Central memory CD8-positive, alpha-beta T cell (primary cell): ENCODE measurements around the gene NFIC.
"Not testable (repeated sequence)": the region's sequence is repeated elsewhere in the genome, so short reads cannot be mapped to it uniquely, and the experiment has no call there.

Source experiments
- ATAC-seq: fragments of 150-1000 bp; cut with Tn5 transposase; replicated peaks from 2 replicates; pipeline ENCODE4 v1.10.0; 2022; ENCODE audit warnings: mild to moderate bottlenecking, moderate FRiP score, moderate number of reproducible peaks; ENCODE audit not compliant: poor library complexity, severe bottlenecking; ENCODE audit errors: extremely low read depth
- DNase-seq, 2 donors: peaks; one replicate each; pipeline ENCODE4 v3.0.0; 2021; ENCODE audit warnings: low spot score in 2 of 2
- H3K27ac Mint-ChIP-seq: one replicate; pipeline ENCODE4 v1.8.0; 2022; ENCODE audit warnings: low read depth, mild to moderate bottlenecking, moderate library complexity, mixed read lengths
- H3K27me3 Mint-ChIP-seq: one replicate; pipeline ENCODE4 v1.8.0; 2022; ENCODE audit warnings: mixed read lengths
- H3K36me3 Mint-ChIP-seq: one replicate; pipeline ENCODE4 v1.8.0; 2022; ENCODE audit warnings: mild to moderate bottlenecking, moderate library complexity, mixed read lengths; ENCODE audit not compliant: insufficient read depth
- H3K4me1 Mint-ChIP-seq: one replicate; pipeline ENCODE4 v1.8.0; 2022; ENCODE audit warnings: mixed read lengths
- H3K4me3 Mint-ChIP-seq: one replicate; pipeline ENCODE4 v1.8.0; 2022; ENCODE audit warnings: mild to moderate bottlenecking, moderate library complexity, mixed read lengths
- H3K9me3 Mint-ChIP-seq: one replicate; pipeline ENCODE4 v1.8.0; 2022; ENCODE audit warnings: mixed read lengths

NFIC gene

DNA sequence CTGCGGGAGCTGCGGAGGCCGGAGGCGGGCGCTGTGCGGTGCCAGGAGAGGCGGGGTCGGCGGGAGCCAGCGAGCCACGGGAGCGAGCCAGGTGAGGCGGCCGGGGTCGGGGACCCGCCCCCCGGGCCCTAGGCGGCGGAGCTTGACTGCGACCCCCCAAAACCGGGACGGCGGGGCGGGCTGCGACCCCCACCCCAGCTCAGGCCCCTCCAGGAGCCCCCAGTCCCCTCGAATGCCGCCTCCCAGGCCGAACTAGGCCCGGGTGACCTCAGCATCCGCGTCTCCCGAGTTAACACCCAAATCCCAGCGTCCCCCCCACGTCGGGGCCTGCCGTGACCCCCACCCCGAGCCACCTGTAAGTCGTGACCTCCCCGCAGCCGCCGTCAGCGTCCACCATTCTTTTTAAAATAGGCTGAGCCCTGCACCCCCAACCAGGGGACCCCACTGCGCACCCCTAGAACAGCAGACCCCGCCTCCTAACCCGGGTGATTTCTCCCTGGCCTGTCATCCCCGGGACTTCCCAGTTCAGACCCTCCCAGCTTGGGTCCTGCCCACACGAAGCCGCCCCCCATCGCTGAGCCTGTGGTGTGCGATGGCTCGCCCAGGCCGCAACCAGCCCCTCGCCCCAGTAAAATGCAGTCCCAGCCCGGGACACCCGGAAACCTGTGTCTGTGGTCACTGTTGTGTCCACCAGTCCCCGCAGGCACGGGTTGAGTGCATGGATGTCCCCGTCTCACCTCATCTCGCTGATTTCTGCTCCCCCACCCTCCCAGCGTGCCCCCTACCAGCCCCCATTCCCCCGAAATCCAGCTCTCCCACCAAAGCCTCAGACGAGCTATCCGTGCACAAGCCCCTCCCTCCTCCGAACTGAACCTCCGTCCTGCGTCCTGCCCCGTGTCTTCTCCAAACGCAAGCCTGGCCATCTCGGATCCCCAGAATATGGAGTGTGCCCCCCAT, 140.3 kb downstream of the NFIC start:
- no peak for DNase-seq
- peaks cover 48% of the 10 kb centered on the region for H3K4me1 Mint-ChIP-seq
- no peaks in the 10 kb centered on the region for H3K9me3 Mint-ChIP-seq
- peak overlapping the region; percentile 98 for H3K27ac Mint-ChIP-seq
- H3K4me3 Mint-ChIP-seq, result peak overlapping the region; percentile 92
- H3K27me3 Mint-ChIP-seq, result no peaks in the 10 kb centered on the region
- no peak for ATAC-seq
- peaks cover 23% of the 10 kb centered on the region for H3K36me3 Mint-ChIP-seq

DNA sequence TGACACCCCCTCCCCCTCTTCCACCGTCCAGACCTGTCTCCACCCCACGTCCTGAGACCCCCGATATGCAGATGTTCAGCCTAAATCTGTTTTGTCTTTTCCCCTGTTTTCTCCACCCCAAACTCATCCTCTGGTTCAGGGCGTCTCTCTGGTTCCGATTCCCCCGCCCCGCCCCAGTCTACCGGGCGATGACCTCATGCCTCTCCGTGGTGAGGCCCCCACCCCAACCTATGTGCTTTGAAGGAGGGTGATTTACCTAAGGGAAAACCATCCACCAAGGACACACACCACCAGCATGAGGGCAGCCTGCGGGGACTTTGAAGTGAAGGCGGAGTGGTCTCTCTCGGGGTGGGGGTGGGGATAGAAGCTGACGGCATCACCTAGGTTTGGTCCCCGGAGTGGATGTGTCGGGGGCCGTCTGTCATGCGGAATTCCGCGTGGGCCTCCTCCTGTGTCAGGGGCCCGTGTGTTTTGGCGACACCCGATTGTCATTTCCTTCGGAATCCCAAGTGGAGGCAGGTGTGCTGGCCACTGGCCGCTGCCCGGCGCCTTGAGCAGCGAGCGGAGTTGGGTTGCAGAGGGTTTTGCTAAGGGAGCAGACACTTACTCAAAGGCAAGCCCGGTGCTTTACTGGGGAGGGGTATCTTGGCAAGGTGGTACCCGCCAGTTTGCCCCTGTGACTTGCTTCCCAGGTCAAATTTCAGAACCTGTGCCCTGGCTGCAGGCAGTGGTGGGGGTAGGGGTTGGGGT, 141.2 kb downstream of the NFIC start:
- no peak for ATAC-seq

DNA sequence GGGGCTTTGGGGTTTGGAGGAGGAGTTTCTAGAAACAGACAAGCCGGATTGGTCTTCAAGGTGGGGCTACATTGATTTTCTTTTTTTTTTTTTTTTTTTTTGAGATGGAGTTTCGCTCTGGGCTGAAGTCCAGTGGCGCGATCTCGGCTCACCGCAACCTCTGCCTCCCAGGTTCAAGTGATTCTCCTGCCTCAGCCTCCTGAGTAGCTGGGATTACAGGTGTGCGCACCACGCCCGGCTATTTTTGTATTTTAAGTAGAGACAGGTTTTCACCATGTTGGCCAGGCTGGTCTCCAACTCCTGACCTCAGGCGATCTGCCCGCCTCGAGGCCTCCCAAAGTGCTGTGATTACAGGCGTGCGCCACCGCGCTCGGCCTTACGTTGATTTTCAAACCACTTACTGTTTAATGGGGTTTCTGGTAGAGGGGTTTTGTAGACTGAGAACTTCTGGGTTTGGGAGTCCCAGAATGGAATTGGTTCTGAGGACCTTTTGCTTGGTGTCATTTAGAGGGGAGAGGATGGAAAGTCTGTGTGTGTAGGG, 141.8 kb downstream of the NFIC start:
- H3K27me3 Mint-ChIP-seq, ATAC-seq, H3K9me3 Mint-ChIP-seq, DNase-seq: not testable (repeated sequence)
- Mint-ChIP-seq H3K4me3 (peak overlapping the region; percentile 62), H3K36me3 (peaks cover 23% of the 10 kb centered on the region), H3K27ac (peak overlapping the region; percentile 35), H3K4me1 (peaks cover 57% of the 10 kb centered on the region)

More for the DNA sequence above, 141.2 kb downstream of the NFIC start:
- Mint-ChIP-seq H3K27ac (peak overlapping the region; percentile 98), H3K9me3 (no peaks in the 10 kb centered on the region), H3K27me3 (no peaks in the 10 kb centered on the region), H3K4me3 (peak overlapping the region; percentile 92), H3K4me1 (peaks cover 57% of the 10 kb centered on the region), H3K36me3 (peaks cover 23% of the 10 kb centered on the region)
- DNase-seq, result no peak

DNA sequence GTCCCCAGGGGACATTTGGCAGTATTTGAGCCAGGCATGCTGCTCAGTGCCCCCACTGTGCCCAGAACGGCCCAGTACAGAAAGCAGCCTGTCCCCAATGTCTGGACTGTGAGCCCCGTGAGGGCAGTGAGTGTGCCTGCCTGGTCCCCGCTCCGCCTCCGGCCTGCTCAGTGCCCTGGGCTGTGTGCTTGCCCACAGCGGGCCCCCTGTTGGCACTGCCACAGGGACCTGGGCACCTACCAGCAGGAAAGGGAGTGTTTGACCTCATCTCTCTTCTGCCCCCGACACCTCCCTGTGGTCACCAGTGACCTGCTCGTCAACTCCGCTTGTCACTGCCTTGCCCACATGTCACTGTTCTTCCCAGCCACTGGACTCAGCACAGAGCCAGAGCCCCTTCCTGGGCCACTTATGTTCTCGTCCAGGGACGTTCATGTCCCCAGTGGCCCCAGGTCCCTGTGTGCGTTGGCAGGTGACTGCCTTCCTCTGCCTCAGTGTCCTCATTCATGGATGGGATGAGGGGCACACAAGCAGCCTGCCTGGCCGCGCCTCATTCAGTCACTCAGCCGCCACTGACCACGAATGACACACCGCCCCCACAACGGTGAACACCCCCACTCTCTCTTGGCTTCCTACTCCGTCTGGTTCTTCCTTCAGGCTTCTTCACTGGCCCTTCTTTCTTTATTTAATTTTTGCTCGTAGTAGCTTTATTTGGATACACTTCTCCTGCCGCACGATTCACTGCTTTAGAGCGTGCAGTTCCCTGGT, 142.6 kb downstream of the NFIC start:
- no peaks in the 10 kb centered on the region for H3K27me3 Mint-ChIP-seq
- DNase-seq (no peak), ATAC-seq (no peak)
- H3K36me3 Mint-ChIP-seq, result peaks cover 21% of the 10 kb centered on the region
- H3K9me3 Mint-ChIP-seq, result no peaks in the 10 kb centered on the region
- H3K4me3 Mint-ChIP-seq, result peak overlapping the region; percentile 62
- H3K4me1 Mint-ChIP-seq, result peaks cover 63% of the 10 kb centered on the region
- peak overlapping the region; percentile 35 for H3K27ac Mint-ChIP-seq

GRCh38 chr19:3509566-3509989, 143.2 kb downstream of the NFIC start:
- H3K4me3 Mint-ChIP-seq, result peak overlapping the region; percentile 62
- no peak for DNase-seq

GRCh38 chr19:3510727-3511126, 144.3 kb downstream of the NFIC start:
- Mint-ChIP-seq H3K4me1 (peaks cover 64% of the 10 kb centered on the region), H3K36me3 (peaks cover 17% of the 10 kb centered on the region), H3K27ac (no peak overlapping the region), H3K27me3 (no peaks in the 10 kb centered on the region), H3K9me3 (no peaks in the 10 kb centered on the region), H3K4me3 (peak overlapping the region; percentile 62)
- ATAC-seq (no peak), DNase-seq (no peak)

More at GRCh38 chr19:3509566-3509989, 143.2 kb downstream of the NFIC start:
- Mint-ChIP-seq H3K4me1 (peaks cover 68% of the 10 kb centered on the region), H3K9me3 (no peaks in the 10 kb centered on the region), H3K36me3 (peaks cover 21% of the 10 kb centered on the region), H3K27ac (peak overlapping the region; percentile 20), H3K27me3 (no peaks in the 10 kb centered on the region)
- no peak for ATAC-seq

DNA sequence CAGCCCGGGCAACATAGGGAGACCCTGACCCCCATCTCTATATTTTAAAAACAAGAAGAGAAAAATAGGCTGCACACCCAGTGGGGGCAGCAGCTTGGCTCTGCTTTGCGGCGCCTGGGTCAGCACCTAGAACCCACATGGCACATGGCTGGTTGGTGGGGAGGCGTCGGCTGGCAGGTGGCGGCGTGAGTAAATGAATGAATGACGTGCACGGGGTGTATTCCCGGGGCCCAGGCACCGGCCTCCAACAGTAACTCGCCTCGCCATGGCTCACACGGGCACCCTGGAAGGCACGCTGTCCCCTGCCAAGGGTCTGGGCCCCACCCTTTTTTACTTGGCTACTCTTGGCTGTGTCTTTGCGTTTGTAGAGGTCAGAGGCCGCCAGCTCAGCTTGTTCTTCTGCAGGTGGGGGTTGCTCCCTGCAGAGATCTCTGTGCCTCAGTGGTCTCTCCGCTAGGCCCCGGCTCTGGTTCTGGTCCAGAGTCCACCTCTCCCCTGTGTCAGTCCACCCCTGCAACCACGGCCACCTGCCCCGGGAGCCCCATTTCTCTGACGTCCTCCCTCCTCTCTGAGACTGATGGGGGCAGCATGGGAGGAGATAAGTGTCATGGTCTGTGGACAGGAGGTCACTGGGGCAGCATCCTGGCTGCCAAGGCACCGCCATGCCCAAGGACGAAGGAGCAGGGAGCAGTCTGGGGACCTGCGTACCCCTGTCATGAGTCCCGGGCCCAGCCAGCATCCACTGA, 145.3 kb downstream of the NFIC start:
- peaks cover 68% of the 10 kb centered on the region for H3K4me1 Mint-ChIP-seq
- DNase-seq, result no peak
- peaks cover 13% of the 10 kb centered on the region for H3K36me3 Mint-ChIP-seq
- H3K4me3 Mint-ChIP-seq, result no peak overlapping the region
- peak overlapping the region; percentile 53 for H3K27ac Mint-ChIP-seq
- ATAC-seq, result no peak
- no peaks in the 10 kb centered on the region for H3K27me3 Mint-ChIP-seq
- H3K9me3 Mint-ChIP-seq, result no peaks in the 10 kb centered on the region

GRCh38 chr19:3512562-3513228, 146.3 kb downstream of the NFIC start:
- Mint-ChIP-seq H3K27ac (no peak overlapping the region), H3K27me3 (no peaks in the 10 kb centered on the region), H3K4me3 (no peak overlapping the region), H3K9me3 (no peaks in the 10 kb centered on the region), H3K4me1 (peaks cover 62% of the 10 kb centered on the region), H3K36me3 (peaks cover 11% of the 10 kb centered on the region)
- DNase-seq (no peak), ATAC-seq (no peak)

- Mint-ChIP-seq H3K36me3 (peaks cover 10% of the 10 kb centered on the region), H3K27ac (peak overlapping the region; percentile 64), H3K4me3 (no peak overlapping the region), H3K4me1 (peaks cover 58% of the 10 kb centered on the region), H3K27me3 (no peaks in the 10 kb centered on the region), H3K9me3 (no peaks in the 10 kb centered on the region)
- DNase-seq, result no peak
- ATAC-seq, result no peak
These were observed 147.1 kb downstream of the NFIC start for GRCh38 chr19:3513229-3514140.

DNA sequence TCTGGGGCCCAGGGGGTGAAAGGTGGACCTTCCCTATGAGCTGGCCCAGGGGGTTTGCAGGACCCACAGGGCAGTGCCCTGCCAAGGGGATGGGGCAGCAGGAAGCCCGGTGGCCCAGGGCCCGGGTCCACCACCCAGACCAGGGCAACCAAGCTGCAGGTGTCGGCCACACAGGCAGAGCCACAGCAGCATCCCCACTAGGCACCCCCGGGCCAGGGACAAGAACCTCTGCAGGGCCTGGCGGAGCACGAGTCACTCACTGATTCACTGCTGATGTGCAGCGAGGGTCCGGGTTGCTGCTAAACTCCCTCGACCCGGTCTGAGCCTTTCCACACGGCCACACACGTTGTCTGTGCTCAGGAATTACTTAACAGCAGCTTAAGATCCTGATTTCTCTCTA, 148.5 kb downstream of the NFIC start:
- Mint-ChIP-seq H3K36me3 (peaks cover 11% of the 10 kb centered on the region), H3K27me3 (no peaks in the 10 kb centered on the region), H3K4me1 (peaks cover 44% of the 10 kb centered on the region), H3K27ac (no peak overlapping the region), H3K4me3 (no peak overlapping the region), H3K9me3 (no peaks in the 10 kb centered on the region)
- DNase-seq (no peak), ATAC-seq (no peak)
